CD8-positive, alpha-beta memory T cell (primary cell): Measurements from ENCODE around the gene MCEMP1. TPM values are rescaled to one million over a fixed set of nuclear protein-coding genes. Genes with fewer than 3 reads are reported as not detected.

Experiments used
- CTCF ChIA-PET: fragments of 350-600 bp; sonication (Branson Sonifier 250); formaldehyde crosslinking; loops from one replicate; lab custom pipeline; 2021; ENCODE audit warnings: antibody characterized with exemption; lab: Charles Lee
- POLR2A ChIA-PET: fragments of 350-600 bp; sonication (Branson Sonifier 250); formaldehyde crosslinking; loops from one replicate; lab custom pipeline; 2021; ENCODE audit warnings: antibody characterized with exemption; lab: Charles Lee
- DNase-seq, 5 donors: peaks; one replicate each; pipeline versions ENCODE4 v3.0.0 to v3.0.0-alpha.2; 2020 to 2022; ENCODE audit warnings: mixed read lengths in 1 of 5
- H3K27ac ChIP-seq: one replicate; pipeline ENCODE4 v1.7.0; 2013; ENCODE audit warnings: low read depth, mild to moderate bottlenecking, low read length, moderate library complexity
- H3K27me3 ChIP-seq: 2 replicates; pipeline ENCODE4 v1.7.0; 2013; ENCODE audit warnings: low read length, mild to moderate bottlenecking; ENCODE audit not compliant: insufficient read depth, poor library complexity, severe bottlenecking
- H3K36me3 ChIP-seq: 2 replicates; pipeline ENCODE4 v1.7.0; 2013; ENCODE audit warnings: mild to moderate bottlenecking, low read length, moderate library complexity; ENCODE audit not compliant: insufficient read depth
- H3K4me1 ChIP-seq: 2 replicates; pipeline ENCODE4 v1.7.0; 2013; ENCODE audit warnings: mild to moderate bottlenecking, low read length, moderate library complexity; ENCODE audit not compliant: insufficient read depth
- H3K4me3 ChIP-seq: 2 replicates; pipeline ENCODE4 v1.7.0; 2013; ENCODE audit warnings: mild to moderate bottlenecking, low read length
- H3K9me3 ChIP-seq: 2 replicates; pipeline ENCODE4 v1.7.0; 2013; ENCODE audit warnings: mild to moderate bottlenecking, low read length
- H3K27ac Mint-ChIP-seq, 8 donors: one replicate each; pipeline ENCODE4 v1.8.0; 2020 to 2021; ENCODE audit warnings: mixed read lengths in 8 of 8, mild to moderate bottlenecking in 6 of 8, inconsistent platforms in 3 of 8, moderate library complexity in 3 of 8
- H3K27me3 Mint-ChIP-seq, 2 donors: one replicate each; pipeline ENCODE4 v1.8.0; 2020 to 2021; ENCODE audit warnings: mixed read lengths in 2 of 2, mild to moderate bottlenecking in 1 of 2, moderate library complexity in 1 of 2
- H3K36me3 Mint-ChIP-seq, 3 donors: one replicate each; pipeline ENCODE4 v1.8.0; 2020 to 2021; ENCODE audit warnings: mixed read lengths in 3 of 3, inconsistent platforms in 1 of 3, mild to moderate bottlenecking in 1 of 3
- H3K4me1 Mint-ChIP-seq, 3 donors: one replicate each; pipeline ENCODE4 v1.8.0; 2020 to 2021; ENCODE audit warnings: mixed read lengths in 3 of 3, inconsistent platforms in 1 of 3, mild to moderate bottlenecking in 1 of 3
- H3K4me3 Mint-ChIP-seq, 7 donors: one replicate each; pipeline ENCODE4 v1.8.0; 2020 to 2021; ENCODE audit warnings: mixed read lengths in 7 of 7, mild to moderate bottlenecking in 6 of 7, moderate library complexity in 4 of 7, inconsistent platforms in 2 of 7
- H3K9me3 Mint-ChIP-seq, 5 donors: one replicate each; pipeline ENCODE4 v1.8.0; 2020 to 2022; ENCODE audit warnings: mixed read lengths in 5 of 5, mild to moderate bottlenecking in 3 of 5, moderate library complexity in 2 of 5, inconsistent platforms in 1 of 5
- polyA plus RNA-seq: library from polyadenylated mRNA; unstranded; fragments of 300-500 nt; fragmentation: Illumina TruSeq; gene quantifications from one replicate; pipeline ENCODE4 v1.2.3, GENCODE V29; 2021
- total RNA-seq, 2 experiments: library from RNA; stranded (reverse); gene quantifications; one replicate each; pipeline ENCODE4 v1.2.3, GENCODE V29; 2021

MCEMP1 gene
- not detected for total RNA-seq
- not detected for polyA plus RNA-seq

GRCh38 chr19:7676854-7677253 is at the start of gene MCEMP1:
Gene MCEMP1 (plus strand): TSS chr19:7677090. CDS start chr19:7677121, 31 bp downstream.
- Histone ChIP-seq H3K27ac (no peak within 1 kb of the TSS), H3K4me3 (no peak within 1 kb of the TSS), H3K27me3 (no peaks in the 10 kb centered on the region), H3K4me1 (peaks cover 31% of the 10 kb centered on the region), H3K36me3 (no peaks in the 10 kb centered on the region), H3K9me3 (no peaks in the 10 kb centered on the region)
- peaks cover 0 to 6% (median 0%) of the 10 kb centered on the region in 3 donors for H3K36me3 Mint-ChIP-seq
- H3K27me3 Mint-ChIP-seq = peaks cover 22 to 52% of the 10 kb centered on the region in 2 donors
- H3K4me1 Mint-ChIP-seq = peaks cover 27 to 52% (median 43%) of the 10 kb centered on the region in 3 donors
- no peak for DNase-seq
- peak within 1 kb of the TSS in 3 of 7 donors; percentile 15 to 58 (median 54) for H3K4me3 Mint-ChIP-seq
- no peaks in the 10 kb centered on the region for H3K9me3 Mint-ChIP-seq
- CTCF ChIA-PET = interaction anchor here (1.0 to 2.2 kb wide), 4 partner anchors 19 to 193 kb away, joined by 3 to 12 read pairs (median 4); no protein-coding TSS in a partner anchor
- peak within 1 kb of the TSS in 5 of 8 donors; percentile 7 to 92 (median 60) for H3K27ac Mint-ChIP-seq
- POLR2A ChIA-PET = no interaction called here

- Mint-ChIP-seq H3K27me3 (no peaks in the 10 kb centered on the region), H3K9me3 (no peaks in the 10 kb centered on the region), H3K4me3 (peak overlapping the region in 5 of 7 donors; percentile 12 to 39 (median 21)), H3K4me1 (peaks cover 32 to 51% (median 37%) of the 10 kb centered on the region in 3 donors), H3K36me3 (peaks cover 0 to 73% (median 12%) of the 10 kb centered on the region in 3 donors), H3K27ac (peak overlapping the region in 2 of 8 donors; percentile 25 to 33)
- Histone ChIP-seq H3K4me3 (no peak overlapping the region), H3K4me1 (peaks cover 22% of the 10 kb centered on the region), H3K9me3 (no peaks in the 10 kb centered on the region), H3K36me3 (peaks cover 28% of the 10 kb centered on the region), H3K27me3 (no peaks in the 10 kb centered on the region), H3K27ac (no peak overlapping the region)
- CTCF ChIA-PET = no interaction called here
- DNase-seq = no peak
- POLR2A ChIA-PET = no interaction called here
Observed at GRCh38 chr19:7627166-7627565, 49.7 kb upstream of the MCEMP1 start.

- Histone ChIP-seq H3K4me1 (peaks cover 22% of the 10 kb centered on the region), H3K27ac (peak overlapping the region; percentile 98), H3K36me3 (peaks cover 18% of the 10 kb centered on the region), H3K27me3 (no peaks in the 10 kb centered on the region), H3K9me3 (no peaks in the 10 kb centered on the region), H3K4me3 (peak overlapping the region; percentile 92)
- Mint-ChIP-seq H3K36me3 (peaks cover 0 to 62% (median 8%) of the 10 kb centered on the region in 3 donors), H3K9me3 (no peaks in the 10 kb centered on the region), H3K27me3 (no peaks in the 10 kb centered on the region), H3K27ac (peak overlapping the region; percentile 90 to 100 (median 100)), H3K4me3 (peak overlapping the region; percentile 90 to 99 (median 97)), H3K4me1 (peaks cover 32 to 51% (median 37%) of the 10 kb centered on the region in 3 donors)
- ChIA-PET CTCF (interaction anchor here (0.9 kb wide), 1 partner anchor 61 kb away, joined by 3 read pairs; no protein-coding TSS in a partner anchor), POLR2A (interaction anchor here (1.0 to 2.0 kb wide), 5 partner anchors 9 to 94 kb away, joined by 3 to 4 read pairs (median 3); partner anchors contain the start of genes CAMSAP3, PNPLA6 and TRAPPC5)
- DNase-seq = no peak
Observed at GRCh38 chr19:7628589-7629311, 48.1 kb upstream of the MCEMP1 start.

GRCh38 chr19:7629347-7630054 is 47.4 kb upstream of the MCEMP1 start, which contains the start of the genes PET100 and XAB2:
Gene PET100 (plus strand): TSS chr19:7629793. CDS start chr19:7629834, 41 bp downstream.
Gene XAB2 (minus strand): TSS chr19:7629545. CDS start chr19:7629527, 18 bp downstream.
- ChIA-PET CTCF (interaction anchor here (0.9 to 1.6 kb wide), 3 partner anchors 51 to 61 kb away, joined by 3 to 11 read pairs (median 6); partner anchors contain the start of gene TRAPPC5), POLR2A (interaction anchor here (0.5 to 2.0 kb wide), 15 partner anchors 8 to 1725 kb away, joined by 3 to 10 read pairs (median 4); partner anchors contain the start of genes CAMSAP3, MCOLN1, PNPLA6 and TIMM44)
- Mint-ChIP-seq H3K27me3 (no peaks in the 10 kb centered on the region), H3K4me1 (peaks cover 32 to 51% (median 39%) of the 10 kb centered on the region in 3 donors), H3K9me3 (no peaks in the 10 kb centered on the region), H3K4me3 (peak within 1 kb of the TSS; percentile 90 to 99 (median 97)), H3K36me3 (peaks cover 0 to 57% (median 8%) of the 10 kb centered on the region in 3 donors), H3K27ac (peak within 1 kb of the TSS; percentile 90 to 100 (median 100))
- H3K27me3 ChIP-seq = no peaks in the 10 kb centered on the region
- H3K27ac ChIP-seq = peak within 1 kb of the TSS; percentile 98
- peak within 1 kb of the TSS; percentile 92 for H3K4me3 ChIP-seq
- H3K36me3 ChIP-seq = peaks cover 18% of the 10 kb centered on the region
- no peaks in the 10 kb centered on the region for H3K9me3 ChIP-seq
- DNase-seq = peak; percentile 89 to 98 (median 94)
- peaks cover 22% of the 10 kb centered on the region for H3K4me1 ChIP-seq

GRCh38 chr19:7631577-7631976 is 45.3 kb upstream of the MCEMP1 start:
- POLR2A ChIA-PET = no interaction called here
- Mint-ChIP-seq H3K27ac (peak overlapping the region in 3 of 8 donors; percentile 50 to 71 (median 51)), H3K9me3 (no peaks in the 10 kb centered on the region), H3K4me3 (peak overlapping the region in 4 of 7 donors; percentile 34 to 54 (median 47)), H3K27me3 (no peaks in the 10 kb centered on the region), H3K4me1 (peaks cover 40 to 65% (median 48%) of the 10 kb centered on the region in 3 donors), H3K36me3 (peaks cover 0 to 41% (median 8%) of the 10 kb centered on the region in 3 donors)
- no peak for DNase-seq
- CTCF ChIA-PET = no interaction called here
- no peaks in the 10 kb centered on the region for H3K27me3 ChIP-seq
- no peak overlapping the region for H3K4me3 ChIP-seq
- H3K4me1 ChIP-seq = peaks cover 35% of the 10 kb centered on the region
- peaks cover 3% of the 10 kb centered on the region for H3K36me3 ChIP-seq
- no peak overlapping the region for H3K27ac ChIP-seq
- H3K9me3 ChIP-seq = no peaks in the 10 kb centered on the region

GRCh38 chr19:7632340-7633203 is 44.3 kb upstream of the MCEMP1 start:
- ChIA-PET POLR2A (no interaction called here), CTCF (interaction anchor here (0.6 to 1.0 kb wide), 2 partner anchors 19 to 48 kb away, joined by 3 read pairs; partner anchors contain the start of gene TRAPPC5)
- peaks cover 40% of the 10 kb centered on the region for H3K4me1 ChIP-seq
- H3K4me1 Mint-ChIP-seq = peaks cover 39 to 61% (median 47%) of the 10 kb centered on the region in 3 donors
- peak overlapping the region in 1 of 7 donors; percentile 51 for H3K4me3 Mint-ChIP-seq
- DNase-seq = no peak
- H3K9me3 ChIP-seq = no peaks in the 10 kb centered on the region
- no peaks in the 10 kb centered on the region for H3K9me3 Mint-ChIP-seq
- no peak overlapping the region for H3K4me3 ChIP-seq
- H3K27me3 ChIP-seq = no peaks in the 10 kb centered on the region
- H3K27ac Mint-ChIP-seq = peak overlapping the region in 1 of 8 donors; percentile 71
- H3K27ac ChIP-seq = no peak overlapping the region
- no peaks in the 10 kb centered on the region for H3K36me3 ChIP-seq
- H3K27me3 Mint-ChIP-seq = no peaks in the 10 kb centered on the region
- H3K36me3 Mint-ChIP-seq = peaks cover 0 to 36% (median 5%) of the 10 kb centered on the region in 3 donors

- H3K27me3 ChIP-seq = no peaks in the 10 kb centered on the region
- H3K4me3 ChIP-seq = no peak within 1 kb of the TSS
- no peaks in the 10 kb centered on the region for H3K36me3 ChIP-seq
- H3K27ac Mint-ChIP-seq = peak within 1 kb of the TSS in 4 of 8 donors; percentile 42 to 95 (median 81)
- H3K27ac ChIP-seq = no peak within 1 kb of the TSS
- no peaks in the 10 kb centered on the region for H3K27me3 Mint-ChIP-seq
- DNase-seq = no peak
- ChIA-PET CTCF (interaction anchor here (1.0 kb wide), 1 partner anchor 288 kb away, joined by 4 read pairs; no protein-coding TSS in a partner anchor), POLR2A (no interaction called here)
- H3K4me3 Mint-ChIP-seq = peak within 1 kb of the TSS in 3 of 7 donors; percentile 3 to 55 (median 31)
- H3K36me3 Mint-ChIP-seq = peaks cover 0 to 31% (median 5%) of the 10 kb centered on the region in 3 donors
- no peaks in the 10 kb centered on the region for H3K9me3 Mint-ChIP-seq
- H3K4me1 Mint-ChIP-seq = peaks cover 38 to 59% (median 43%) of the 10 kb centered on the region in 3 donors
- no peaks in the 10 kb centered on the region for H3K9me3 ChIP-seq
- H3K4me1 ChIP-seq = peaks cover 43% of the 10 kb centered on the region
Observed at GRCh38 chr19:7633698-7634097, 43.2 kb upstream of the MCEMP1 start, which contains the start of gene PCP2. Gene PCP2 (minus strand): TSS chr19:7633719. CDS start chr19:7633457, 262 bp downstream.
